NCI-H2171 (cell line): ENCODE results near the gene BNC1.

Experiments
- DNase-seq: peaks from one replicate; lab custom pipeline; 2025; lab: John Stamatoyannopoulos, UW

BNC1 gene, protein sequence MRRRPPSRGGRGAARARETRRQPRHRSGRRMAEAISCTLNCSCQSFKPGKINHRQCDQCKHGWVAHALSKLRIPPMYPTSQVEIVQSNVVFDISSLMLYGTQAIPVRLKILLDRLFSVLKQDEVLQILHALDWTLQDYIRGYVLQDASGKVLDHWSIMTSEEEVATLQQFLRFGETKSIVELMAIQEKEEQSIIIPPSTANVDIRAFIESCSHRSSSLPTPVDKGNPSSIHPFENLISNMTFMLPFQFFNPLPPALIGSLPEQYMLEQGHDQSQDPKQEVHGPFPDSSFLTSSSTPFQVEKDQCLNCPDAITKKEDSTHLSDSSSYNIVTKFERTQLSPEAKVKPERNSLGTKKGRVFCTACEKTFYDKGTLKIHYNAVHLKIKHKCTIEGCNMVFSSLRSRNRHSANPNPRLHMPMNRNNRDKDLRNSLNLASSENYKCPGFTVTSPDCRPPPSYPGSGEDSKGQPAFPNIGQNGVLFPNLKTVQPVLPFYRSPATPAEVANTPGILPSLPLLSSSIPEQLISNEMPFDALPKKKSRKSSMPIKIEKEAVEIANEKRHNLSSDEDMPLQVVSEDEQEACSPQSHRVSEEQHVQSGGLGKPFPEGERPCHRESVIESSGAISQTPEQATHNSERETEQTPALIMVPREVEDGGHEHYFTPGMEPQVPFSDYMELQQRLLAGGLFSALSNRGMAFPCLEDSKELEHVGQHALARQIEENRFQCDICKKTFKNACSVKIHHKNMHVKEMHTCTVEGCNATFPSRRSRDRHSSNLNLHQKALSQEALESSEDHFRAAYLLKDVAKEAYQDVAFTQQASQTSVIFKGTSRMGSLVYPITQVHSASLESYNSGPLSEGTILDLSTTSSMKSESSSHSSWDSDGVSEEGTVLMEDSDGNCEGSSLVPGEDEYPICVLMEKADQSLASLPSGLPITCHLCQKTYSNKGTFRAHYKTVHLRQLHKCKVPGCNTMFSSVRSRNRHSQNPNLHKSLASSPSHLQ

GRCh38 chr15:83284559-83285283 is at the start of gene BNC1:
Gene BNC1 (minus strand): TSS chr15:83284664. CDS start chr15:83284628, 36 bp downstream.
- DNase-seq: no peak

- DNase-seq: no peak
Measured at GRCh38 chr15:83327041-83327440, 42.6 kb upstream of the BNC1 start.

DNA sequence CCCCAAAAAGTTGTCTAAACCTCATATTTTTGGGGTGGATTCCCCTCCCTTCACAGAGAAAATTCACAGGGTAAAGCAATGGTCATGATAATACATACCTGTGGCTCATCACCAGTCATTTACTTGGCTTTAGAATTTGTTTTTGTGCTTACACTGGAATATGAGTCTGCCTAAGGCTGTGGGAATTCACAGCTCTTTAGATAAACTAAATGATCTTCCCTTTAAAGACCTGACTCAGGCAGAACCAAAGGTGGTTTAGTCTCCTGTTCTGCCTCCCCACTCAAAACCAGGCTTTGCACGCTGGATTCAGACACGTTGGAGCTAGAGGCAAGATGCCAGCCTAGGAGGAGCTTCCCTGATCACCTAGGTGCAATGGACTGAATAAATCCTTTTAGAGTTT is 40.3 kb upstream of the BNC1 start:
- DNase-seq: no peak

DNA sequence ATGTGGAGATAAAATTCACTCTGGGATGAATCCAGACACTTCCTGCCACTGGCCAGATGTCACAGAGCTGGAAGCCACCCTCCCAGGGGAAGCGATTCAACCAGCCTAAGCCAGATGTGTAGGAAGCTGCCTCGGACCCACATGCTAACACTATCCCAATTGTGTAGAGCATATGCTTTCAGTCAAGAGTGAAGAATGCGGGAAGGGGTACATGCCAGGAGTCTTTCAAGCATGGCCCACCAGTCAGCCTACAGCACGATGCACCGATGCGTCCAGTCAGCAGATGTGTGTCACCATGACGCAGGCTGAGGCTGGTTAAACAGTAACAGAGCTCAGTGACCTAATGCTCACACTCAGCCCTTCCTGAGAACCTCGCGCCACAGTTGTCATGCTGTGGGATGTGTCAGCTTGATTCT is 38.8 kb upstream of the BNC1 start:
- no peak for DNase-seq

DNA sequence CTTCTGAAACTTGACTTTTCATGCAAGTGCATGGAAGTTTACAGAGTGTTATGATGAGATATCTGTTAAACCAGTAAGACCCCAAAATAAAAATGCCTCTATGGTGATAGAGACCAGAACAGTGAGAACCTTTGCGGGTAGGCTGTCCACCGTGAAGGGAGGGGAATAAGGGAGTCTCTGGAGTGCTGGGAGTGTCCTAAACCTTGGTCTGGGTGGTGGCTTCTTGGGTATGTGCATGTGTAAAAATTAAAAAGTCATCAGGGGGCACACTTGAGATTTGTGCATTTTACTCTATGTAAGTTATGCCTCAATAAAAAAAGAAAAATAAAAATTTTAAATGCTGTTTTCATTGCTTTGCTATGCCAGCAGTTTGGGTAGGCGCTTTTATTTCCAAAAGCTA is 38.2 kb upstream of the BNC1 start:
- DNase-seq: no peak

DNA sequence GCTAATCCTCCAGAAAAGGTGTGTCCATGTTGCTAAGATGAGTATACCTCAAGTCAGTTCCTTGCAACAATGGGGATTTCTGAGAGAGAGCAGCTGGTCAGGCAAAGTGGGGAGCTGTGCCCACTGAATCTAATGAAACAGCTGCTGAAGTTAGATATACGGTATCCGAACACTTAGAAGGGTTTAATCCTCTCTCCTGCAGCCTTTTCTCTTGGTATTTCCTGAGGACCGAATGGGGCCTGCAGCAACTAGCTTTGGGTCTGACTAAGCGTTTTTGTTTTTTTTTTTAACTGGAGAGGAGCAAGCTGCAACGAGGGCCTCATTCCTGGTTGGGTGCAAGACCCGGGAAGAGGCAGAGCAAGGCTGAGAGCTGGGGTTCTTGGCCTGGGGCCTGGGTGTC is 37.6 kb upstream of the BNC1 start:
- DNase-seq: no peak

DNA sequence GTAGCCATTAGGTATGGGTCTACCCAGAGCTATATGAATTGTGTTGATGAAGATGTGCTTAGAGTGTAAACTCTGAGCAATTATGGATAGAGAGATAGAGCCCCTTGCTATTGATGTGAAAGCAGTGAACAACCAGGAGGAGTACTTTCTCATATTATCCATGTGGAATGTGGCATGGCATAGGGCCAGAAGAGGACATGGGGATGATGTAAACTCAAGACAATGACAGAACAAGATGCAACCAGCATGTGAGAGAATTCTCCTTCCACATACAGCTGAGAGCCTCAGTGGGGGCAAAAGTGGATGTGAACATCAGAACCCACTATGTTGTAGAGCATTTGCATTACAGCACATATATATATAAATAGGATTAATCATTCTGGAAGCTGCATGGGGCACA is 36.4 kb upstream of the BNC1 start:
- DNase-seq: no peak

DNA sequence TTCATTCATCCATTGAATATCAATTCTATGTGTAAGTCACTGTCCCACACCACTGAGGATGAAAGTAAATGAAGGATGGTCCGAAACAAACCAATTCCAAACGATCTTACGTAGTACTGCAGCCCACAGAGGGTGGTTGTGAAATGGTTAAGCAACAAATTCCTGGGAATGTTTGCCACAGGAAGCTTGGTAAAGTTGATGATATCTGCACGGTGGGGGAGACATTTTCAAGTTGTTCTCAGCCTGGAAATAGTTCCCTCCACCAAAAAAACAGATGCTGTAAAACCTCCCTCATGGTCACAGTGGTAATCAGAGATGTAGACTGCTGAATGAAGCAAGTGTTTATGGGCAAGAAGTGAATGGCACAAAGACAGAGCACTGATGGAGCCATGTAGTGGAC is 35.9 kb upstream of the BNC1 start:
- no peak for DNase-seq

GRCh38 chr15:83319771-83320170 is 35.3 kb upstream of the BNC1 start:
- no peak for DNase-seq

- no peak for DNase-seq
Measured at GRCh38 chr15:83318861-83319415, 34.5 kb upstream of the BNC1 start.

DNA sequence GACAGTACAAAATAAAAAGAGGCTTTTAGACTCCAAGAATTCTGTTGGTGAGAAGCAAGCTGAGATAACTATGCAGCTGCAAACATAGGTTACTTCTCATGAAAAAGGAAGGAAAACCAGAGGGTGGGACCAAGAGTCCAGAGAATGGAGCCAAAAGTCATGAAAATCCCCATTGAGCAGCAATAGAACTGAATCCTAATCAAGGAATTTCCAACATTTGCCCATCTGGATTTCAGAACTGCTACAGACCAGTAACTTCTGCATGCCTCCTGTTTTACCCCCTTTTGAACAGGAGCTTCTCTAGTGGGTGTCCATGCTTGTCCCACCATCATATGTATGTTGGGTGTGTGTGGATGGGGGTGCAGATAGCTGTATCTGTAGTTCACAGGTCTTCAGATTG is 33.6 kb upstream of the BNC1 start:
- DNase-seq: no peak

DNA sequence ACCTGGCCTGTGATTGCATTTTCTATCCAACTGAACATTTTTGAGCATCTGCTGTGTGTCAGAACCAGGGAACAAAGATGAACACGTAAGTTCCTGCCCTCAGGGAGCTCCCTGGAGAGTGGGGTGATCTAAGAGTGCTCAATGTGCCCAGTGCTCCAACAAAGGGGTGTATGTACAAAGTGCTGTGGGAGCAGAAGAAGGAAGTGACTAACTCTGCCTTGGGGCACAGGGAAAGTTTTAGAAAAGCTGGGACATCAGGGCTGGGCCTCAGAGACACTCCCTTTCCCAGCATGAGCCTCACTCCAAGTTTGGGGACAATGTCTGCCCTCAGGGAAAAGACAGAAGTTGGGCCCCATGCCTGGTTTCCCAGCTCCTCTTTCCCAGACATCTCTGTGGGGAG is 27.6 kb upstream of the BNC1 start:
- DNase-seq: no peak

DNA sequence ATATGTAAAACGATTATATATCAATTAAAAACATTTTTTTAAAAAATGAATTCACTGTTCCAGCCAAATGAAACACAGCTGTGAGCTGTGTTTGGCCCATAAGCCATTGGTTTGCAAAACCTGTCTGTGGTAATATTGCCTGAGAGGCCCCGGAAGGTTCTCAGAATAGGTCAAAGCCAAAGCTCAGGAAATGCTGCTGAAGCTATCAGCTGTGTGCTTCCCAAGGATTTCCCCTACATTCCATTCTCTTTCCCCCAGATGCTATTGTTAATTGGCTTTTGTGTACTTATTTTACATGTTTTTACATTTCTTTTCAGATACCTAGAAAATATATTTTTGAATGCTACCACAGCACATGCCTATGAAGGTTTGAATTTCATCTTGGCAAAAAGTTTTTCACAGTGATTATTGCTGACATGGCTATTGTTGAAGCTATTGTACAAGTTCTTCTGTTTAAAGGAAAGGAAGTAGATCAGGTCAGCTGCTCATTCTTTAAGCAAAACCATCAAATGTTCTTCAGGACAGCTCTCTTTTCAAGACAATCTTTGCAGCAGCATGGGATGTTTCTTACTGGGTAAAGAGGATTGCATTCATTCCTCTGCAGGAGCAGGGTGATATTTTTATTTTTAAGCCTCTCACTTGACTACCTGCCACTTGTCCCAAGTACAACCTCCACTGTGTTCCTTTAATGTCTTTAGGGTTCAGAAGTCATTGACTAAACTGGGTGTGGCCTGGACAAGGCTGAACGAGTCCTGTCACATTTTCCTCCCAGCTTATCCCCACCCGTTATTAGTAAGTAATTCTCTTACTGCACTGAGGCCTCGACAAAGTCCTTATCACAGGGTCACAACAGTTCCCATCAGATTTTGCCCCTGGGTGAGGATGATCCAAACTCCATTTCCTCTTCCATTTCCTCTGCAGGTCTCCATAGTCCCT is 26.3 kb upstream of the BNC1 start:
- no peak for DNase-seq

DNA sequence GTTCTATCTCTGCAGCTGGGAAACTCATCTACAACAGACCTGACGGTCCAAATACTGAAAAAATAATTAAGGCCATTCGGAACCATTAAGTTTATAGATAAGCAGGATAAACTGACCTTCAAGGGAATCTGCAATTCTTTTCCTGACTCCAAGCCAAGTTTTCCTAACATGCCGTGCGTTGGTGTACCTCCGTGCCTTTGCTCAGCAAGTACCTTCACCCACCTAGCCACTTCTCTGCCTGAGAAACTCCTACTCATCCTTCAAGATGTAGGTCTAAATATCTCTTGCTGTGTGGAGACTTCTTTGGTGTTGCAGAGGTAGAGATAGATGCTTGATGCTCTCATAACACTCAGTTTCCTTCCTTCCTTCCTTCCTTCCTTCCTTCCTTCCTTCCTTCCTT is 24.2 kb upstream of the BNC1 start:
- DNase-seq: no peak

DNA sequence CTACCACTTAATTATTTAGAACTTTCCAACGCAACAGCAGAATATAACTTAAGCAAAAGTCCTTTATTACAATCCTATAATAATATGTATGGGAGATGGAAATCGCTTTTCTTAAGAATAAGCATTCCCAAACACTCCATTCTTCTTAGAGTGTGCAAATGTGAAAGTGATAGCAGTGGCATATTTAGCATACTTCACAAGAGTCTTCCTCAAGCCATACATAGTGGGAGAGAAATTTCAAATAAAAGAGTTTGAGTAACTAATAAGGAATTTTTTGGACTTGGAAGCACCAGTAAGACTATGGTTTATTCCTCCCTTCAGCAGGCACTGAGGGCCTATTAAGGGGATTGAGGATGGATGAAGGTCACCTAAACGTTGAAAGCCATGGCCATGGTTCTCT is 22.1 kb upstream of the BNC1 start:
- no peak for DNase-seq

GRCh38 chr15:83305704-83306291 is 21.3 kb upstream of the BNC1 start:
- no peak for DNase-seq

DNA sequence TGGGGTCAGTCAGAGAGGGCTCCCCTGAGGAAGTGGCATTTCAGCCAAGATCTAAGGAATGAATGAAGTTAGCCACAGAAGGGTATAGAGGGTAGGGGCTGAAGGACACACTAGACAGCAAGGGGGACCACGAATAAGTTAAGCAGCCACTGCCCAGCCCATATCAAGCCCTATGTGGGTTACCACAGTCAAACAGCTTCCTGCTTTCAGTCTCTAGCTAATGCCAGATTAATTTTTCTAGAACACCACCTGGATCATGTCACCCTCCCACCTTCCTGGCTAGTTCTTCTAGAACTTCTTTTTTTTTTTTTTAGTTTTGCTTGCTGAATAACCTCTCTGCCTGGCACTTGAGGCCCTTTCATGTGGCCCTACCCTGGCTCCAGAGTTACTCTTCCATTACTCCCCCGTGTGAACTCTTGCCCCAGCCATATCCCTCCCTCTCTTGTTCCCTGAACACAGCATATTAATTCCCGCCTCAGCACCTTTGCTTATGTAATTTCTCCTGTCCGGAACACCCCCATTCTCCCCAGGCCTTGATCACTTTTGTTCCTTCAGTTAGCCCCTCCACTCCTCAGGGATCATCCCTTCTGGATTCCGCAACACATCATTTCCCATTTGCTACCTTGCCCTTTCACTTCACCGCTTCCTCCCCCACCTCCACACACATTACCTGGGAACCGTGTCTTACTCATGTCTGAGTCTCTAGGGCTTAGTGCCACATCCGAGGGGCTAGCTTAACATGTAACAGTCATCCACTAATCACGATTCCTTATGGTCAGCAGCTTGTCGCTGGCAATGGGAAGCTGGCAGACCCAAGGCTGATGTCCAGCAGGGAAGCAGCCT is 20.6 kb upstream of the BNC1 start:
- DNase-seq: no peak

GRCh38 chr15:83303535-83303934 is 19.1 kb upstream of the BNC1 start:
- no peak for DNase-seq

DNA sequence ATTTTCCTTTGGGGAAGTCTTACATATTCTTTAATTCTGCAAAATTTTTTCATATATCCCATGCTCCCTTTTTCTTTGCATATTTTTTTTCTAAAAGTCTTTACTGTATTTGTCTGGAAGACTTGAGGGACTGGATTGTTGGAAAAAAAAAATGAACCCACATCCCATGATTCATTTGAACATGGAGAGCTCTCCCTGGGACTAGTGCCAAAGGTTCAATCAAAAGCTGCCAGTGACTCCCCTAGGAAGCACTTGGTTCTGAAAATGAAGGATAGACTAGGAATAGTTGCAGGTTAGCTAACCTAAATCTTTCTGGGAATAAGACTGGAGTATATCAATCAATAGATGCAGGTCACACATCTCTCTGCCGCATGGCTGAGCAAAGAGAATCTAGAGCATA is 16.4 kb upstream of the BNC1 start:
- no peak for DNase-seq

GRCh38 chr15:83299462-83299861 is 15.0 kb upstream of the BNC1 start:
- no peak for DNase-seq
